OCI-LY3 (cell line): ENCODE data around the gene HUS1.

Source experiments
- EZH2phosphoT487 ChIP-seq: fragments of 200-600 bp; shearing (Covaris generic); IDR thresholded peaks from 2 replicates; pipeline ENCODE4 v1.6.1; 2018; ENCODE audit warnings: antibody characterized with exemption, mixed run types, low read depth
- TF ChIP-seq, protein P1 (sequence below): fragments of 200-600, 300-600 bp; sonication (generic); IDR thresholded peaks from 2 replicates; pipeline ENCODE4 v1.5.1; 2014; ENCODE audit warnings: antibody characterized with exemption, low read length, low read depth

DNA sequence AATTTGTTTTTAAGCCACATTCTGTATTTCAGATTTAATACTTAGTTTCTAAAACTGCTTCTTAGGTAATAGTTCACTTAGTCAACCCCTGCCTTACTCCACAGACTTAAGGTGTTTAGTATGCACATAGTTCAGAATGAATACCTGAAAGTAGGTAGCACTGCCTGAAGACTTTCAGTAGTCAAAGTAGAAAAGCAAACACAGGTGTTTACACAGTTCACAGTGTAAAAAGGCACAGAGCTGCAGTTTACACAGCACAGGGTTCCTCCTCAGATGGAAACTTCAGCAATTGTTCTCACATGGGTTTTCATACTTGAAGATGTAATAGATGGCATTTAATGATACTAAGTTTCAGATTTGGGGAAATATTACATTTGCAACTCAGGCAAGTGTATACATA, 28.0 kb downstream of the HUS1 start:
- TF ChIP-seq, protein P1, sequence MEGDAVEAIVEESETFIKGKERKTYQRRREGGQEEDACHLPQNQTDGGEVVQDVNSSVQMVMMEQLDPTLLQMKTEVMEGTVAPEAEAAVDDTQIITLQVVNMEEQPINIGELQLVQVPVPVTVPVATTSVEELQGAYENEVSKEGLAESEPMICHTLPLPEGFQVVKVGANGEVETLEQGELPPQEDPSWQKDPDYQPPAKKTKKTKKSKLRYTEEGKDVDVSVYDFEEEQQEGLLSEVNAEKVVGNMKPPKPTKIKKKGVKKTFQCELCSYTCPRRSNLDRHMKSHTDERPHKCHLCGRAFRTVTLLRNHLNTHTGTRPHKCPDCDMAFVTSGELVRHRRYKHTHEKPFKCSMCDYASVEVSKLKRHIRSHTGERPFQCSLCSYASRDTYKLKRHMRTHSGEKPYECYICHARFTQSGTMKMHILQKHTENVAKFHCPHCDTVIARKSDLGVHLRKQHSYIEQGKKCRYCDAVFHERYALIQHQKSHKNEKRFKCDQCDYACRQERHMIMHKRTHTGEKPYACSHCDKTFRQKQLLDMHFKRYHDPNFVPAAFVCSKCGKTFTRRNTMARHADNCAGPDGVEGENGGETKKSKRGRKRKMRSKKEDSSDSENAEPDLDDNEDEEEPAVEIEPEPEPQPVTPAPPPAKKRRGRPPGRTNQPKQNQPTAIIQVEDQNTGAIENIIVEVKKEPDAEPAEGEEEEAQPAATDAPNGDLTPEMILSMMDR: no peak
- no peak for TF ChIP-seq EZH2phosphoT487
